Measurements from ENCODE around the gene RAPGEF4. TPM values are rescaled to one million over a fixed set of nuclear protein-coding genes. Genes with fewer than 3 reads are reported as not detected.

RAPGEF4 gene
- total RNA-seq (2022), result 0.42 TPM in 1 of 2 replicates, not detected in the other
- Bru-seq, nascent RNA, result percentile 18 among the genes with signal in this experiment
- BruChase-seq, experiment 1, labeled RNA remaining after a 6-hour chase, result percentile 15 among the genes with signal in this experiment
- percentile 21 among the genes with signal in this experiment for BruChase-seq, experiment 2, labeled RNA remaining after a 2-hour chase
- long read RNA-seq, result 0 reads

DNA sequence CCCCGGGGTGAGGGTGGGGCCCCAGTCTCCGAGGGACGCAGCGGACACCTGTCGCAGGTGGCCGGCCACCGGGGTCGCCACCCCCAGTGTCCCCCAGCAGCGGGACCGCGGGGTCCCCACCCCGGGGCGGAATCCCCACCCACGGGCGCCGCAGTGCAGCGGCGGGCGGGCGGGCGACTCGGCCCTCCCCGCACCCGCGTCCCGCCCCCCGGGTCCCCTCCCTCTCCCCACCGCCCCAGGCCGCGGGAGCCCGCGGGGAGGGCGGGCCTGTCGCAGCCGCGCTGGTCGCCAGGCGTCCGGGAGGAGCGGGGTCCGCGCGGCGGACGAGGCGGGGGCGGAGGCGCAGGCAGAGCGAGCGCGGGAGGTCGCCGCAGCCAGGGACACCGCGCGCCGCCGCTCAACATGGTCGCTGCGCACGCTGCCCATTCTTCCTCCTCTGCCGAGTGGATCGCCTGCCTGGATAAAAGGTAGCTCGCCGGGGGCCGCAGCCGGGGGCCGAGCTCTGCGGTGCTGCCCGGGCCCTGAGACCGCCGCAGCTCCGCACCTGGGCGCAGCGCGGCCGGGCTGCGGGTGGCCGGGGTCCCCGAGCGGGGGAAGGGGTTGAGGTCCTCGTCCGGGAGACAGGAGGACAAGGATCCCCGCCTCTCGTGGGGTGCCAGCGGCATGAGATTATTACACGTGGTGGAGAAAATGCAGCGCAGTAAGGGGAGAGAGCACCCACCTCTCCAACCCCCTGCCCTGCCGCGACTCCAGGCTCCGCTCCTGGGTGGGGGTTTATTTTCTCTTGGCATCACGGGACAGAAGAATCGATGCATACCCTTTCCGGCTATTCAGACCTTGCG is at the start of gene RAPGEF4:
Gene RAPGEF4, plus strand, starts transcription at position 264 of the 842 bp plus-strand sequence. Its CDS starts 139 bp downstream, at position 403.
- H3K9me3 Mint-ChIP-seq (ENCODE audit: unreplicated experiment), result no peaks in the 10 kb centered on the region
- H3K27me3 Mint-ChIP-seq (ENCODE audit: insufficient read depth, unreplicated experiment), result peaks cover 20% of the 10 kb centered on the region
- DNase-seq (ENCODE audit: unreplicated experiment), result no peak
- peak within 1 kb of the TSS; percentile 44 for H3K4me3 Mint-ChIP-seq (ENCODE audit: unreplicated experiment)
- intact Hi-C loops (cut with micrococcal nuclease), result no loop called here
- H3K27ac Mint-ChIP-seq (ENCODE audit: low read depth, unreplicated experiment), result no peak within 1 kb of the TSS
- POLR2A ChIA-PET, result interaction anchor here (0.7 kb wide), 1 partner anchor 935 kb away, joined by 3 read pairs; no protein-coding TSS in a partner anchor
- H3K4me1 Mint-ChIP-seq (ENCODE audit: insufficient read depth, unreplicated experiment), result no peaks in the 10 kb centered on the region
- TF ChIP-seq, protein P1, sequence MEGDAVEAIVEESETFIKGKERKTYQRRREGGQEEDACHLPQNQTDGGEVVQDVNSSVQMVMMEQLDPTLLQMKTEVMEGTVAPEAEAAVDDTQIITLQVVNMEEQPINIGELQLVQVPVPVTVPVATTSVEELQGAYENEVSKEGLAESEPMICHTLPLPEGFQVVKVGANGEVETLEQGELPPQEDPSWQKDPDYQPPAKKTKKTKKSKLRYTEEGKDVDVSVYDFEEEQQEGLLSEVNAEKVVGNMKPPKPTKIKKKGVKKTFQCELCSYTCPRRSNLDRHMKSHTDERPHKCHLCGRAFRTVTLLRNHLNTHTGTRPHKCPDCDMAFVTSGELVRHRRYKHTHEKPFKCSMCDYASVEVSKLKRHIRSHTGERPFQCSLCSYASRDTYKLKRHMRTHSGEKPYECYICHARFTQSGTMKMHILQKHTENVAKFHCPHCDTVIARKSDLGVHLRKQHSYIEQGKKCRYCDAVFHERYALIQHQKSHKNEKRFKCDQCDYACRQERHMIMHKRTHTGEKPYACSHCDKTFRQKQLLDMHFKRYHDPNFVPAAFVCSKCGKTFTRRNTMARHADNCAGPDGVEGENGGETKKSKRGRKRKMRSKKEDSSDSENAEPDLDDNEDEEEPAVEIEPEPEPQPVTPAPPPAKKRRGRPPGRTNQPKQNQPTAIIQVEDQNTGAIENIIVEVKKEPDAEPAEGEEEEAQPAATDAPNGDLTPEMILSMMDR (IDR thresholded peaks at IDR 0.05; ENCODE audit: unreplicated experiment), result no peak
- BruUV-seq (replicated peaks), result no TSS peak
- no peaks in the 10 kb centered on the region for H3K36me3 Mint-ChIP-seq (ENCODE audit: insufficient read depth, unreplicated experiment)
- CTCF ChIA-PET, result interaction anchor here (1.3 kb wide), 1 partner anchor 31 kb away, joined by 3 read pairs; no protein-coding TSS in a partner anchor

GRCh38 chr2:172693037-172693436 is 42.6 kb upstream of the RAPGEF4 start:
- H3K4me1 Mint-ChIP-seq (ENCODE audit: insufficient read depth, unreplicated experiment), result peaks cover 22% of the 10 kb centered on the region
- H3K36me3 Mint-ChIP-seq (ENCODE audit: insufficient read depth, unreplicated experiment), result peaks cover 5% of the 10 kb centered on the region
- ChIA-PET POLR2A (interaction anchor here (0.7 to 2.7 kb wide), 16 partner anchors 8 to 500 kb away, joined by 3 to 39 read pairs (median 4); no protein-coding TSS in a partner anchor), CTCF (interaction anchor here (0.7 to 3.2 kb wide), 8 partner anchors 12 to 257 kb away, joined by 3 to 19 read pairs (median 4); no protein-coding TSS in a partner anchor)
- BruUV-seq (replicated peaks), result no TSS peak
- H3K27me3 Mint-ChIP-seq (ENCODE audit: insufficient read depth, unreplicated experiment), result no peaks in the 10 kb centered on the region
- DNase-seq (ENCODE audit: unreplicated experiment), result peak; percentile 98
- peaks cover 8% of the 10 kb centered on the region for H3K9me3 Mint-ChIP-seq (ENCODE audit: unreplicated experiment)
- peak overlapping the region; percentile 79 for H3K27ac Mint-ChIP-seq (ENCODE audit: low read depth, unreplicated experiment)
- TF ChIP-seq, protein P1 (IDR thresholded peaks at IDR 0.05; ENCODE audit: unreplicated experiment), result no peak
- no peak overlapping the region for H3K4me3 Mint-ChIP-seq (ENCODE audit: unreplicated experiment)
- intact Hi-C loops (cut with micrococcal nuclease), result no loop called here

DNA sequence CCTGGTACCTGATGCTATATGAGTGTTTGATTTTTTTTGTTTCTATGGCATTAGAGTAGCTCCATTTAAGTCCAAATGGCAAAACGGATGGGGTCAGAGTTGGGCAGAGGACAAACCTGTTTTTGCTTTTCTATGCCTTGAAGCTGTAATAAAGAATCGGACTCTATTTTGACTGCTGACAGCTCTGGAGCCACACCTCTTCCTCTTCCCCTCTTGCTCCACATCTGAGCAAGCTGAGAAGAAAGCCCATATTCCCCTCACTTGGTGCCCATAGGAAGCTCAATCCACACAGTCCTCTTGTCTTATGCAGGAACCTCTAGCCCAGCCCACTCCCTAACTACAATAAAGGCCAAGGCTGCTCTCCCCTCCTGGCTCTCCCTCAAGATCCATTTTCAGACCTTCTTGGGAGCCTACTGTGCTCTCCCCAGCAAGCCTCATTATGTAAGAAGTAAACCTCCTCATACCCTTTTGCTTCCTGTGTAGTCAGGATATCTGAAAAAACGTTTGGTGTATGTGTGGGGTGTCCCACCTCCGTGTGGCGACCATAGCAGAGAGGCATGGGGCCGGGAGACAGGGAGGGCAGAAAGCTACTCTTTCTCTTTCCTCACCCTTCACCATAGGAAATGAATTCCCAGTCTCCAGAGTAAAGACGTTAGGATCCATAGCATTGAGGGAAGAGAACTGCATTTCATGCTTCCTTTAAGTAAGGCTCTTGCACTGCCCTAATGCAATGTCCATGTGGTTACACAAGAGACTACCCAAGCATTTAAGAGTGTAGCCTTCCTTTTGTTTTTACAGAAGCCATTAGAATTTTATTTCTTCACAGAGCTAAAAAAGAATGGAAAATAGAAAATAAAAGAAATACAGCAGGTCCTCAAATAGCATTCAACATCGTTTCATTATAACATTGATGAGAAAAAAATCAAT is 41.9 kb upstream of the RAPGEF4 start:
- Mint-ChIP-seq H3K9me3 (ENCODE audit: unreplicated experiment) (peaks cover under 1% of the 10 kb centered on the region), H3K4me3 (ENCODE audit: unreplicated experiment) (no peak overlapping the region), H3K27me3 (ENCODE audit: insufficient read depth, unreplicated experiment) (no peaks in the 10 kb centered on the region), H3K36me3 (ENCODE audit: insufficient read depth, unreplicated experiment) (peaks cover 5% of the 10 kb centered on the region), H3K27ac (ENCODE audit: low read depth, unreplicated experiment) (peak overlapping the region; percentile 79), H3K4me1 (ENCODE audit: insufficient read depth, unreplicated experiment) (peaks cover 27% of the 10 kb centered on the region)
- ChIA-PET POLR2A (interaction anchor here (0.6 to 2.7 kb wide), 18 partner anchors 8 to 500 kb away, joined by 3 to 39 read pairs (median 4); no protein-coding TSS in a partner anchor), CTCF (interaction anchor here (0.7 to 3.2 kb wide), 5 partner anchors 11 to 258 kb away, joined by 3 to 19 read pairs (median 4); no protein-coding TSS in a partner anchor)
- intact Hi-C loops (cut with micrococcal nuclease), result no loop called here
- peak; percentile 35 for DNase-seq (ENCODE audit: unreplicated experiment)
- no TSS peak for BruUV-seq (replicated peaks)
- TF ChIP-seq, protein P1 (IDR thresholded peaks at IDR 0.05; ENCODE audit: unreplicated experiment), result no peak

Data from MCF 10A (cell line).